HEK293 (cell line): ENCODE results near the gene IDE.
"Not testable (repeated sequence)": the region's sequence is repeated elsewhere in the genome, so short reads cannot be mapped to it uniquely, and the experiment has no call there.

ENCODE experiments used
- CTCF ChIA-PET: fragments of 350-600 bp; formaldehyde crosslinking; extraction: SDS; loops from one replicate; lab custom pipeline; 2021; ENCODE audit warnings: antibody characterized with exemption; lab: Yijun Ruan, JAX
- POLR2A ChIA-PET: fragments of 300-600 bp; formaldehyde crosslinking; extraction: SDS; loops from one replicate; lab custom pipeline; 2020; ENCODE audit warnings: antibody characterized with exemption, inconsistent platforms; lab: Yijun Ruan, JAX
- H3K27ac ChIP-seq: fragments of 200-500 bp; sonication (Bioruptor generic); 2 replicates; pipeline ENCODE4 v1.5.1; 2014; ENCODE audit warnings: low read depth, low read length, control low read depth, inconsistent platforms; ENCODE audit errors: extremely low read depth
- H3K36me3 ChIP-seq, 2 experiments: fragments of 200-500 bp in 1 of 2; sonication (Bioruptor generic) in 1 of 2; 1 replicate in 1 of 2; 2 replicates in 1 of 2; pipeline ENCODE4 v1.5.1; 2014 to 2017; ENCODE audit warnings: inconsistent platforms in 2 of 2, low read length in 2 of 2; ENCODE audit not compliant: control insufficient read depth in 2 of 2, insufficient read depth in 1 of 2
- H3K4me1 ChIP-seq: fragments of 200-500 bp; sonication (Bioruptor generic); 2 replicates; pipeline ENCODE4 v1.5.1; 2014; ENCODE audit warnings: mild to moderate bottlenecking, low read length, inconsistent platforms; ENCODE audit not compliant: control insufficient read depth, insufficient read depth
- H3K4me3 ChIP-seq: 2 replicates; pipeline ENCODE4 v1.5.1; 2011; ENCODE audit warnings: low read depth, mild to moderate bottlenecking, control low read depth, low read length, moderate library complexity
- H3K9me3 ChIP-seq: fragments of 200-500 bp; sonication (Bioruptor generic); 2 replicates; pipeline ENCODE4 v1.5.1; 2014; ENCODE audit warnings: low read depth, low read length, inconsistent platforms; ENCODE audit not compliant: control insufficient read depth, insufficient read depth
- INSM2 ChIP-seq: fragments of 450-650 bp; formaldehyde crosslinking; IDR thresholded peaks from 2 replicates; pipeline ENCODE4 v1.5.1; 2016; ENCODE audit warnings: missing biosample characterization, missing genetic modification characterization
- KLF8 ChIP-seq: fragments of 450-650 bp; formaldehyde crosslinking; IDR thresholded peaks from 2 replicates; pipeline ENCODE4 v1.5.1; 2016; ENCODE audit warnings: missing biosample characterization, missing genetic modification characterization
- MYNN ChIP-seq: fragments of 450-650 bp; formaldehyde crosslinking; IDR thresholded peaks from 2 replicates; pipeline ENCODE4 v1.5.1; 2016; ENCODE audit warnings: missing biosample characterization, missing genetic modification characterization, borderline replicate concordance
- SCRT2 ChIP-seq: fragments of 450-650 bp; formaldehyde crosslinking; IDR thresholded peaks from 2 replicates; pipeline ENCODE4 v1.5.1; 2016; ENCODE audit warnings: missing biosample characterization, missing genetic modification characterization
- YY1 ChIP-seq: fragments of 450-650 bp; formaldehyde crosslinking; IDR thresholded peaks from 2 replicates; pipeline ENCODE4 v1.5.1; 2018; ENCODE audit warnings: missing biosample characterization, missing genetic modification characterization
- ZBTB17 ChIP-seq: fragments of 450-650 bp; formaldehyde crosslinking; IDR thresholded peaks from 2 replicates; pipeline ENCODE4 v1.5.1; 2016; ENCODE audit warnings: missing biosample characterization, missing genetic modification characterization
- ZBTB21 ChIP-seq: fragments of 450-650 bp; formaldehyde crosslinking; IDR thresholded peaks from 2 replicates; pipeline ENCODE4 v1.5.1; 2017; ENCODE audit warnings: missing biosample characterization, missing genetic modification characterization
- ZNF112 ChIP-seq: fragments of 450-650 bp; formaldehyde crosslinking; IDR thresholded peaks from 2 replicates; pipeline ENCODE4 v1.5.0; 2017; ENCODE audit warnings: missing biosample characterization, missing genetic modification characterization
- ZNF169 ChIP-seq: fragments of 450-650 bp; formaldehyde crosslinking; IDR thresholded peaks from 2 replicates; pipeline ENCODE4 v1.5.1; 2016; ENCODE audit warnings: missing biosample characterization, missing genetic modification characterization
- ZNF184 ChIP-seq: fragments of 450-650 bp; IDR thresholded peaks from 2 replicates; pipeline ENCODE4 v1.5.1; 2018; ENCODE audit warnings: missing biosample characterization, mild to moderate bottlenecking, missing genetic modification characterization
- ZNF239 ChIP-seq: fragments of 450-650 bp; formaldehyde crosslinking; IDR thresholded peaks from 2 replicates; pipeline ENCODE4 v1.5.1; 2016; ENCODE audit warnings: missing biosample characterization, missing genetic modification characterization
- ZNF311 ChIP-seq: fragments of 450-650 bp; formaldehyde crosslinking; IDR thresholded peaks from 2 replicates; pipeline ENCODE4 v1.5.1; 2017; ENCODE audit warnings: missing biosample characterization, missing genetic modification characterization, borderline replicate concordance
- ZNF354C ChIP-seq: fragments of 450-650 bp; formaldehyde crosslinking; IDR thresholded peaks from 2 replicates; pipeline ENCODE4 v1.5.1; 2016; ENCODE audit warnings: missing biosample characterization, missing genetic modification characterization, low read depth, borderline replicate concordance
- ZNF423 ChIP-seq: fragments of 450-650 bp; formaldehyde crosslinking; IDR thresholded peaks from 2 replicates; pipeline ENCODE4 v1.5.1; 2016; ENCODE audit warnings: missing biosample characterization, missing genetic modification characterization
- ZNF433 ChIP-seq: fragments of 450-650 bp; formaldehyde crosslinking; IDR thresholded peaks from 2 replicates; pipeline ENCODE4 v1.5.1; 2016; ENCODE audit warnings: missing biosample characterization, missing genetic modification characterization, low read depth
- ZNF473 ChIP-seq: fragments of 450-650 bp; formaldehyde crosslinking; IDR thresholded peaks from 2 replicates; pipeline ENCODE4 v1.5.1; 2017; ENCODE audit warnings: missing biosample characterization, missing genetic modification characterization
- ZNF501 ChIP-seq: fragments of 450-650 bp; formaldehyde crosslinking; IDR thresholded peaks from 2 replicates; pipeline ENCODE4 v1.5.1; 2016; ENCODE audit warnings: missing biosample characterization, missing genetic modification characterization
- ZNF670 ChIP-seq: fragments of 450-650 bp; formaldehyde crosslinking; IDR thresholded peaks from 2 replicates; pipeline ENCODE4 v1.5.1; 2016; ENCODE audit warnings: missing biosample characterization, missing genetic modification characterization, low read depth
- ZNF707 ChIP-seq: fragments of 450-650 bp; formaldehyde crosslinking; IDR thresholded peaks from 2 replicates; pipeline ENCODE4 v1.5.1; 2016; ENCODE audit warnings: missing biosample characterization, missing genetic modification characterization
- ZSCAN30 ChIP-seq: fragments of 450-650 bp; IDR thresholded peaks from 2 replicates; pipeline ENCODE4 v1.5.1; 2018; ENCODE audit warnings: missing biosample characterization, mild to moderate bottlenecking, missing genetic modification characterization, moderate library complexity
- TF ChIP-seq, protein P1 (sequence below): fragments of 450-650 bp; formaldehyde crosslinking; IDR thresholded peaks from 2 replicates; pipeline ENCODE4 v1.5.1; 2016; ENCODE audit warnings: missing biosample characterization, missing genetic modification characterization

The IDE gene

GRCh38 chr10:92470026-92470425 is 103.9 kb downstream of the IDE start:
- TF ChIP-seq ZNF184 (tag by site-specific recombination) = no peak
- TF ChIP-seq ZNF354C (tag by site-specific recombination) = no peak
- no peak for TF ChIP-seq KLF8 (tag by site-specific recombination)
- TF ChIP-seq ZNF473 (tag by site-specific recombination) = no peak
- no peak for TF ChIP-seq ZBTB21
- TF ChIP-seq ZNF501 = no peak
- no peak for TF ChIP-seq ZNF423 (tag by site-specific recombination)
- TF ChIP-seq ZNF311 = no peak
- peaks cover 35 to 38% of the 10 kb centered on the region in 2 experiments for H3K36me3 ChIP-seq
- ChIA-PET POLR2A (no interaction called here), CTCF (no interaction called here)
- H3K9me3 ChIP-seq = no peaks in the 10 kb centered on the region
- H3K4me1 ChIP-seq = no peaks in the 10 kb centered on the region
- no peak overlapping the region for H3K4me3 ChIP-seq
- H3K27ac ChIP-seq = no peak overlapping the region

- POLR2A ChIA-PET = no interaction called here
- no peaks in the 10 kb centered on the region for H3K9me3 ChIP-seq
- no peak overlapping the region for H3K27ac ChIP-seq
- TF ChIP-seq SCRT2 (tag by site-specific recombination) (no peak), ZNF112 (no peak), ZNF707 (no peak), INSM2 (tag by site-specific recombination) (no peak), MYNN (tag by site-specific recombination) (no peak), ZNF239 (tag by site-specific recombination) (no peak)
- TF ChIP-seq, all 188 proteins: peak for 0
- CTCF ChIA-PET = interaction anchor here (0.6 kb wide), 1 partner anchor 1677 kb away, joined by 3 read pairs; no protein-coding TSS in a partner anchor
- no peaks in the 10 kb centered on the region for H3K4me1 ChIP-seq
- H3K36me3 ChIP-seq = peaks cover 37 to 67% of the 10 kb centered on the region in 2 experiments
- H3K4me3 ChIP-seq = no peak overlapping the region
Measured at GRCh38 chr10:92464364-92464763, 109.5 kb downstream of the IDE start.

DNA sequence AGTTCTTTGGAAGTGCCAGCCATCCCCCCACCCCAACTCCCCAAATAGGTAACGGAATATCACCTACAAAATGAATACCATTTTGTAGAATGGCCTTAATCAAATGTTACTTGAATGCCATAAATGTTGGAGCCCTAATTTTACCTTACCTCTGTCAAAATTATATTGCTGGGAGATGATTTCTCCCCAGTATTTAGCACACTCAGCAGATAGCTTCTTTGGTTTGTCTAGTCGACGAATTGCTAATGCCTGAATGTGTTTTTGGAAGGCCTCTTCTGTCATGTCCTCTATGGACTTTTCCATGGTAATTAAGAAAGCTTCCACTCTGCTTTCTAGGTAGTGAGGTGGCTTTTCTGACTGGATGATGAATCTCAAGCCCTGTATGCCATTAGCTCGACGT is 110.3 kb downstream of the IDE start:
- ChIA-PET CTCF (interaction anchor here (0.7 kb wide), 1 partner anchor 32 kb away, joined by 4 read pairs; no protein-coding TSS in a partner anchor), POLR2A (no interaction called here)
- H3K9me3 ChIP-seq = no peaks in the 10 kb centered on the region
- no peaks in the 10 kb centered on the region for H3K4me1 ChIP-seq
- H3K4me3 ChIP-seq = no peak overlapping the region
- H3K36me3 ChIP-seq = peaks cover 29 to 66% of the 10 kb centered on the region in 2 experiments
- TF ChIP-seq ZNF169 (tag by site-specific recombination) = no peak
- no peak for TF ChIP-seq ZNF670 (tag by site-specific recombination)
- TF ChIP-seq, protein P1, sequence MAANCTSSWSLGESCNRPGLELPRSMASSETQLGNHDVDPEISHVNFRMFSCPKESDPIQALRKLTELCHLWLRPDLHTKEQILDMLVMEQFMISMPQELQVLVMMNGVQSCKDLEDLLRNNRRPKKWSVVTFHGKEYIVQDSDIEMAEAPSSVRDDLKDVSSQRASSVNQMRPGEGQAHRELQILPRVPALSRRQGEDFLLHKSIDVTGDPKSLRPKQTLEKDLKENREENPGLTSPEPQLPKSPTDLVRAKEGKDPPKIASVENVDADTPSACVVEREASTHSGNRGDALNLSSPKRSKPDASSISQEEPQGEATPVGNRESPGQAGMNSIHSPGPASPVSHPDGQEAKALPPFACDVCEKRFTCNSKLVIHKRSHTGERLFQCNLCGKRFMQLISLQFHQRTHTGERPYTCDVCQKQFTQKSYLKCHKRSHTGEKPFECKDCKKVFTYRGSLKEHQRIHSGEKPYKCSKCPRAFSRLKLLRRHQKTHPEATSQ (tag by site-specific recombination) = no peak
- no peak for TF ChIP-seq ZNF433 (tag by site-specific recombination)
- TF ChIP-seq ZSCAN30 (tag by site-specific recombination) = no peak
- TF ChIP-seq ZBTB17 (tag by site-specific recombination) = no peak
- no peak for TF ChIP-seq YY1 (tag by site-specific recombination)
- no peak overlapping the region for H3K27ac ChIP-seq

DNA sequence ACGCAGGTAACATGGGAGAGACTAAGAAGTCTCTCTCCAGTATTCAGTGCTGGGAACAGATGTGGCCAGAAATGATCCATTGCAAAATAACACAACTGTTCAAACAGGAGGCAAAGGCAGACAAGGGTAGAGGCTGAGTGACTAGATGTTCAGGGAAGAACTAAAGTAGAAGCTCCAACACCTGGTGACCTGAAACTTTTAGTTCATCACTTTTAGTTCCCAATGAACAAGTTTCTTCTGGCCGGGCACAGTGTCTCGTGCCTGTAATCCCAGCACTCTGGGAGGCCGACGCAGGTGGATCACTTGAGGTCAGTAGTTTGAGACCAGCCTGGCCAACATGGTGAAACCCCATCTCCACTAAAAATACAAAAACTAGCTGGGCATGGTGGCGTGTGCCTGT is 118.9 kb downstream of the IDE start:
- H3K4me3 ChIP-seq, H3K4me1 ChIP-seq, H3K27ac ChIP-seq, CTCF ChIA-PET, POLR2A ChIA-PET, H3K9me3 ChIP-seq: not testable (repeated sequence)
- H3K36me3 ChIP-seq = peaks cover 22 to 59% of the 10 kb centered on the region in 2 experiments
